ENCODE data around the gene SPIRE2. TPM values are rescaled to one million over a fixed set of nuclear protein-coding genes. Genes with fewer than 3 reads are reported as not detected.
A peak's percentile ranks its signal among the peaks of the same experiment; 100 is the strongest.

SPIRE2 gene
- total and polyA plus RNA-seq, 2 of the 13 experiments (the other 11 are each of a cell fraction or from before 2014, with no cell fraction given): 13.3 to 37.5 TPM

DNA sequence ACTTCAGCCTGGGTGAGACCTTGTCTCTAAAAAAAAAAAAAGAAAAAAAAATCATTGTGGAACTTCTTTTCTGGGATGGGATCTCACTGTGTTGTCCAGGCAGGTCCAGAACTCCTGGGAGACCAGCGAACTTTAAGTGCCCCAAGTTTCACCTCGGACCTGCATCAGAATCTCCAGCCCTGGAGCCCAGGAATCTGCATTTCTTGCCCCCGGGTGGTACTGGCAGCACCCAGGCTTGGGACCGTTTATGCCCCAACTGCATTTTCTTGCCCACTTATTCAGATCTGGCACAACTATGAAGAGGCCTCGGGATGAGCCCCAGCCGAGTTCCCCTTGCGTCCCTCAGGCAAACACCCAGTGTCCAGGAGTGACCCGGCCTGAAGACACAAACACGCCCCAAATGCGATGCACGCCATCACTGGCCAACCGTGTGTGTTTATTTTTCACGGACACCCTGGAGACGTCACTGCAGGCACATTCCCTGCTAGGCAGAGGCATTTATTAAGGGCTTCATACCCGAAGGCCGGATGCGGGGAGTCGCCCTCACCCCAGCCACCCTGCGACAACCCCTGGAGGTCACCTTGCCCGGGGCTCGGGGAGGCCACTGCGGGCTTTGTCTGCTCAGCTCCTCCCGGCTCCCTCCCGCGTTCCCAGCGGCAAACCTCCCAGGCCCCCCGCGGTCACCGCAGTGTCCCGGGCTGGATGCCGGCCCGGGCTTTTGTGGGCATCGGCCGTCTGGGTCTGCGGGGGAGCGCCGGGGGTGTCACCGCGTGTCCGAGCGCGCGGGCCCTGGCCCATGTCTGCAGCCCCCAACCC lies 684 bp upstream of the SPIRE2 start (continued):
- TF ChIP-seq ZNF24 (IDR thresholded peaks at IDR 0.05) (no peak), SMARCC2 (IDR thresholded peaks at IDR 0.05) (no peak), MEF2D (CRISPR knock-in tag; IDR thresholded peaks at IDR 0.05) (no peak), JDP2 (CRISPR knock-in tag; IDR thresholded peaks at IDR 0.05; ENCODE audit: borderline replicate concordance) (no peak), UBTF (CRISPR knock-in tag; IDR thresholded peaks at IDR 0.05) (peak; percentile 81), JARID2 (CRISPR knock-in tag; IDR thresholded peaks at IDR 0.05; ENCODE audit: insufficient replicate concordance) (no peak), ZNF253 (CRISPR knock-in tag; IDR thresholded peaks at IDR 0.05; ENCODE audit: borderline replicate concordance) (no peak), LRRFIP1 (CRISPR knock-in tag; conservative IDR thresholded peaks at IDR 0.05) (no peak), SMAD1 (CRISPR knock-in tag; IDR thresholded peaks at IDR 0.05; ENCODE audit: borderline replicate concordance, low read depth) (no peak), ZNF354B (CRISPR knock-in tag; IDR thresholded peaks at IDR 0.05) (no peak), ZNF891 (CRISPR knock-in tag; IDR thresholded peaks at IDR 0.05) (no peak; the same call in 1 of the 2 replicates), ZNF646 (CRISPR knock-in tag; IDR thresholded peaks at IDR 0.05) (0 out of 2 replicates have a peak, but pooled peaks have one; percentile 49), FLYWCH1 (CRISPR knock-in tag; IDR thresholded peaks at IDR 0.05) (no peak), ZNF205 (CRISPR knock-in tag; IDR thresholded peaks at IDR 0.05) (no peak), ZBTB7A (CRISPR knock-in tag; IDR thresholded peaks at IDR 0.05) (no peak), RFX5 (IDR thresholded peaks at IDR 0.05; ENCODE audit: low read depth, low read length) (peak; percentile 51; the same call in 1 of the 2 replicates), ZFP62 (CRISPR knock-in tag; IDR thresholded peaks at IDR 0.05) (no peak)
- TF ChIP-seq, protein P1, sequence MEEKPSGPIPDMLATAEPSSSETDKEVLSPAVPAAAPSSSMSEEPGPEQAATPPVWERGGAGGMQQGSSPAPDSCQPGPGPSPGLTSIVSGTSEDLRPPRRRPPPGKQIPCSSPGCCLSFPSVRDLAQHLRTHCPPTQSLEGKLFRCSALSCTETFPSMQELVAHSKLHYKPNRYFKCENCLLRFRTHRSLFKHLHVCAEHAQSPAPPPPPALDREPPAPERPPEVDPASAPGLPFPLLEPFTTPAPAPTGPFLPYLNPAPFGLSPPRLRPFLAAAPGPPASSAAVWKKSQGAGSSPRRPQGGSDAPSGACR (CRISPR knock-in tag; IDR thresholded peaks at IDR 0.05): peak; percentile 21; the same call in 1 of the 2 replicates

Measured in HepG2 (cell line).